CD8-positive, alpha-beta memory T cell (primary cell): ENCODE results near the gene NAPB. TPM values are rescaled to one million over a fixed set of nuclear protein-coding genes. Genes with fewer than 3 reads are reported as not detected.

Experiments used
- CTCF ChIA-PET: fragments of 350-600 bp; sonication (Branson Sonifier 250); formaldehyde crosslinking; loops from one replicate; lab custom pipeline; 2021; ENCODE audit warnings: antibody characterized with exemption; lab: Charles Lee
- POLR2A ChIA-PET: fragments of 350-600 bp; sonication (Branson Sonifier 250); formaldehyde crosslinking; loops from one replicate; lab custom pipeline; 2021; ENCODE audit warnings: antibody characterized with exemption; lab: Charles Lee
- DNase-seq, 5 donors: peaks; one replicate each; pipeline versions ENCODE4 v3.0.0 to v3.0.0-alpha.2; 2020 to 2022; ENCODE audit warnings: mixed read lengths in 1 of 5
- H3K27ac ChIP-seq: one replicate; pipeline ENCODE4 v1.7.0; 2013; ENCODE audit warnings: low read depth, mild to moderate bottlenecking, low read length, moderate library complexity
- H3K27me3 ChIP-seq: 2 replicates; pipeline ENCODE4 v1.7.0; 2013; ENCODE audit warnings: low read length, mild to moderate bottlenecking; ENCODE audit not compliant: insufficient read depth, poor library complexity, severe bottlenecking
- H3K36me3 ChIP-seq: 2 replicates; pipeline ENCODE4 v1.7.0; 2013; ENCODE audit warnings: mild to moderate bottlenecking, low read length, moderate library complexity; ENCODE audit not compliant: insufficient read depth
- H3K4me1 ChIP-seq: 2 replicates; pipeline ENCODE4 v1.7.0; 2013; ENCODE audit warnings: mild to moderate bottlenecking, low read length, moderate library complexity; ENCODE audit not compliant: insufficient read depth
- H3K4me3 ChIP-seq: 2 replicates; pipeline ENCODE4 v1.7.0; 2013; ENCODE audit warnings: mild to moderate bottlenecking, low read length
- H3K9me3 ChIP-seq: 2 replicates; pipeline ENCODE4 v1.7.0; 2013; ENCODE audit warnings: mild to moderate bottlenecking, low read length
- H3K27ac Mint-ChIP-seq, 8 donors: one replicate each; pipeline ENCODE4 v1.8.0; 2020 to 2021; ENCODE audit warnings: mixed read lengths in 8 of 8, mild to moderate bottlenecking in 6 of 8, inconsistent platforms in 3 of 8, moderate library complexity in 3 of 8
- H3K27me3 Mint-ChIP-seq, 2 donors: one replicate each; pipeline ENCODE4 v1.8.0; 2020 to 2021; ENCODE audit warnings: mixed read lengths in 2 of 2, mild to moderate bottlenecking in 1 of 2, moderate library complexity in 1 of 2
- H3K36me3 Mint-ChIP-seq, 3 donors: one replicate each; pipeline ENCODE4 v1.8.0; 2020 to 2021; ENCODE audit warnings: mixed read lengths in 3 of 3, inconsistent platforms in 1 of 3, mild to moderate bottlenecking in 1 of 3
- H3K4me1 Mint-ChIP-seq, 3 donors: one replicate each; pipeline ENCODE4 v1.8.0; 2020 to 2021; ENCODE audit warnings: mixed read lengths in 3 of 3, inconsistent platforms in 1 of 3, mild to moderate bottlenecking in 1 of 3
- H3K4me3 Mint-ChIP-seq, 7 donors: one replicate each; pipeline ENCODE4 v1.8.0; 2020 to 2021; ENCODE audit warnings: mixed read lengths in 7 of 7, mild to moderate bottlenecking in 6 of 7, moderate library complexity in 4 of 7, inconsistent platforms in 2 of 7
- H3K9me3 Mint-ChIP-seq, 5 donors: one replicate each; pipeline ENCODE4 v1.8.0; 2020 to 2022; ENCODE audit warnings: mixed read lengths in 5 of 5, mild to moderate bottlenecking in 3 of 5, moderate library complexity in 2 of 5, inconsistent platforms in 1 of 5
- polyA plus RNA-seq: library from polyadenylated mRNA; unstranded; fragments of 300-500 nt; fragmentation: Illumina TruSeq; gene quantifications from one replicate; pipeline ENCODE4 v1.2.3, GENCODE V29; 2021
- total RNA-seq, 2 experiments: library from RNA; stranded (reverse); gene quantifications; one replicate each; pipeline ENCODE4 v1.2.3, GENCODE V29; 2021

Gene NAPB
- total and polyA plus RNA-seq, 3 experiments from 2014 or later: 5.2 to 7.6 (median 7.4) TPM

GRCh38 chr20:23358563-23358906, 62.8 kb downstream of the NAPB start:
- peaks cover 22% of the 10 kb centered on the region for H3K4me1 ChIP-seq
- H3K36me3 ChIP-seq: peaks cover 15% of the 10 kb centered on the region
- ChIA-PET POLR2A (interaction anchor here (1.0 to 3.3 kb wide), 3 partner anchors 8 to 1700 kb away, joined by 3 to 30 read pairs (median 30); partner anchors contain the start of genes ACSS1, NAPB and NXT1), CTCF (interaction anchor here (0.9 to 2.8 kb wide), 5 partner anchors 9 to 248 kb away, joined by 3 to 40 read pairs (median 4); partner anchors contain the start of genes NAPB and NXT1)
- H3K9me3 Mint-ChIP-seq: peaks cover 0 to 3% (median 0%) of the 10 kb centered on the region in 5 donors
- H3K4me3 Mint-ChIP-seq: peak overlapping the region; percentile 69 to 100 (median 96)
- peaks cover 0 to 31% (median 0%) of the 10 kb centered on the region in 3 donors for H3K36me3 Mint-ChIP-seq
- no peaks in the 10 kb centered on the region for H3K27me3 ChIP-seq
- no peaks in the 10 kb centered on the region for H3K9me3 ChIP-seq
- peaks cover 30 to 44% (median 37%) of the 10 kb centered on the region in 3 donors for H3K4me1 Mint-ChIP-seq
- H3K27me3 Mint-ChIP-seq: peaks cover 0 to 6% of the 10 kb centered on the region in 2 donors
- peak overlapping the region; percentile 92 to 100 (median 99) for H3K27ac Mint-ChIP-seq
- H3K4me3 ChIP-seq: peak overlapping the region; percentile 6
- H3K27ac ChIP-seq: peak overlapping the region; percentile 33
- no peak for DNase-seq

GRCh38 chr20:23357767-23358562, 63.3 kb downstream of the NAPB start:
- POLR2A ChIA-PET: interaction anchor here (0.6 to 3.3 kb wide), 5 partner anchors 8 to 1700 kb away, joined by 3 to 30 read pairs (median 8); partner anchors contain the start of genes ACSS1, NAPB and NXT1
- peak; percentile 99 to 100 (median 99) for DNase-seq
- H3K9me3 Mint-ChIP-seq: peaks cover 0 to 3% (median 0%) of the 10 kb centered on the region in 5 donors
- H3K4me1 Mint-ChIP-seq: peaks cover 26 to 39% (median 32%) of the 10 kb centered on the region in 3 donors
- Histone ChIP-seq H3K9me3 (no peaks in the 10 kb centered on the region), H3K36me3 (peaks cover 15% of the 10 kb centered on the region), H3K4me1 (peaks cover 17% of the 10 kb centered on the region), H3K4me3 (peak overlapping the region; percentile 81), H3K27me3 (no peaks in the 10 kb centered on the region), H3K27ac (peak overlapping the region; percentile 91)
- peak overlapping the region; percentile 97 to 100 (median 99) for H3K27ac Mint-ChIP-seq
- H3K36me3 Mint-ChIP-seq: peaks cover 0 to 31% (median 0%) of the 10 kb centered on the region in 3 donors
- peaks cover 0 to 6% of the 10 kb centered on the region in 2 donors for H3K27me3 Mint-ChIP-seq
- H3K4me3 Mint-ChIP-seq: peak overlapping the region; percentile 92 to 100 (median 96)
- CTCF ChIA-PET: interaction anchor here (0.9 to 2.8 kb wide), 6 partner anchors 8 to 249 kb away, joined by 3 to 40 read pairs (median 4); partner anchors contain the start of genes NAPB and NXT1

DNA sequence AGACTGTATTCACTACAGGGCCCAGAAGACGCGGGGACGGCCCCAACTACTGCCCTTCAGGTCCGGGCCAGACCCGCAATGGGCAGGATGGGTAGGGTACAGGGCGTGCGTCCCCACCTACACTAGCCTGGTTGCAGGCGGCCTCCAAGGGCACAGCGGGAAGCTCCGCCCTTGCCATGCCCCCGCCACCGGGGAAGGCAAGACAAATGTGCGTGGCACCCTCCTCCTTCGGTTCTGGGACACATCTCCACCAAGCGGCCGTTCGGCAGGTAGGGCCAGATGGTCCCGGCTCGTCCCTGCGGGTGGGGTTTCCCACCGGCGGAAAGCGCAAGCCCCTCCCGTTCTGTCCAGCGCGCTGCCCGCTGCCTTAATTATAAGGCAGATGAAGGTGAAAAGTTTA, 65.1 kb downstream of the NAPB start:
- Mint-ChIP-seq H3K36me3 (peaks cover 0 to 28% (median 0%) of the 10 kb centered on the region in 3 donors), H3K9me3 (peaks cover 0 to 3% (median 0%) of the 10 kb centered on the region in 5 donors), H3K27ac (peak overlapping the region in 5 of 8 donors; percentile 14 to 100 (median 66)), H3K27me3 (peaks cover 0 to 4% of the 10 kb centered on the region in 2 donors), H3K4me3 (peak overlapping the region in 2 of 7 donors; percentile 40 to 100), H3K4me1 (peaks cover 32 to 50% (median 41%) of the 10 kb centered on the region in 3 donors)
- Histone ChIP-seq H3K4me3 (no peak overlapping the region), H3K36me3 (peaks cover 15% of the 10 kb centered on the region), H3K27ac (no peak overlapping the region), H3K27me3 (no peaks in the 10 kb centered on the region), H3K4me1 (peaks cover 23% of the 10 kb centered on the region), H3K9me3 (no peaks in the 10 kb centered on the region)
- ChIA-PET CTCF (no interaction called here), POLR2A (no interaction called here)
- DNase-seq: peak in 1 of 5 donors; percentile 53

DNA sequence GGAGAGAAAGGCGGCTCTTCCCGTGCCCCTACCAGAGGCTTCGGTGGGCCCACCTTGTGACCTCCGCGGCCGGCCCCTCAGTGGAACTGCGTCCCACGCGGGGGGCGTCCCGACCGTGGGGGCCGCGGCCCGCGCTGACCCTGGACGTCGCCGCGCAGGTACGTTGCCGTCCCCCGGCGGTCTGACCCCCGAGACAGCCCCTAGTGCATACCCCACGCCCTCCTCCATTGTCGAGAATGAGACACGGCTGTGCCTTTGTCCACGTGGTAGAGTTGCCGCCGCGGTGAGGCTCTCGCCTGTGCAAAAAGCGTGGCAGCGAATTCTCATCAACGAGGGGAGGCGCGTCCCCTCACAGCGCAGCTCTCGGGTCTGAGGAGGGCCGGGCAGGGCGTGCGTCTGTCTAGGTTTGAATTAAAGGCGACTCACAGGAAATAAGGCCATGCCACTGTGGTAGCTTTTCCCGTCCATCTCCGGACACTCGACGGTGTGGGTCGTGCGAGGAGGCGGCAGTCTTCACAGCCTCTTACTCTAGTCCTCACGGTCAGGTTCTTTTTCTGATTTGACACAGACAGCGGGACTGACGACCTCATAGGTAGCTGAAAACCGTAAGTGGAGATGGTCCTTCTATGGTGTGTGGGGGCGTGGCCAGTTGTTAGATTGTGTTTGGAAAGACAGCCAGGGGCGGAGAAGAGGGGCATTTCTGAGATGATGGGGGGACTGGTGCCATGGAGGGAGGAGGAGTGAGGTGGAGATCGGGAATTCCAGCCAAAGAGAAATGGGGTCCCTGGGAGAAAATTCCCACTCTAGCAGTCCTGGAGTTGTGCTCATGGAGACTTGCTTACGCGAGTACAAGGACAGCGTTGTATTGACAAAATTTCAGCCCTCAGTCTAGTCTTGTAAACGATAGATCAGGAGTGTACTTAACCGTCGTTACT, 70.1 kb downstream of the NAPB start:
- peaks cover 0 to 36% (median 0%) of the 10 kb centered on the region in 3 donors for H3K36me3 Mint-ChIP-seq
- peak overlapping the region; percentile 94 to 99 (median 98) for H3K4me3 Mint-ChIP-seq
- H3K9me3 Mint-ChIP-seq: no peaks in the 10 kb centered on the region

DNA sequence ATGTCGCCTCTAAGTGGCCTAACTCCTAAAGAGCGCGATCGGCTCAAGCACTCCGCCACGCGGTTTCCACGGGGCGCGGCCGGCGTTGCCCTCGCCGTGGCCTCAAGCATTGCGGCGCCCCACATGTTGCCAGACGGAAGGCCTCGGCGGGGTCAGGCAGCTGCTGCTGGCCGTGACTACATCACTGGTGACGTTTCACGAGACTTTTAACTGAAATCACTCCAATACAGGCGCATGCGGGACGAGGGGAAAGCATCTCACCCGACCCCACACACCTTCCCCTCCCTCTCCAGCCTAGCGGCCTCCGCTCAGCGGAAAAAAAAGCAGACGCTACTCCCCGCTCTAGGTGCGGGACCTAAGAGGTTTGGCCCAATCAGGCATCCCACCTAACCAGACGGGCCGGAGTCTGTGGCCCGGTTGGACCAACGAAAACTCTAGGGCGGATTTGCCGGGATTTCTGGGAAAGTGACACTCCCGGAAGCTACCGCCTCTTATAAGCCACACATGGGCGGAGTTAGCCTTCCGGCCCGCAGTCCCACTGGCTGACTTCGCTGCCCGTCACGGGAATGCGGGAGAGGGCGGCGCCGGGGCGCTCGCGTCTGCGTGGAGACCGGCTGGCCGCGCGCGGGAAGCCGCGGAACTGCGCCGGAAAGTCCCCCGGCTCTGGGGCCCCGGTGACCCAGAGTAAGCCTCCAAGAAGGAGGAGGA, 70.9 kb downstream of the NAPB start, which contains the start of gene NXT1:
TSS of gene NXT1 (plus strand) at position 596 of the 708 bp plus-strand sequence. CDS start 3,251 bp downstream, outside the sequence.
- CTCF ChIA-PET: interaction anchor here (0.8 to 2.9 kb wide), 16 partner anchors 9 to 256 kb away, joined by 3 to 42 read pairs (median 6); partner anchors contain the start of genes CSTL1, GZF1 and NAPB
- no peaks in the 10 kb centered on the region for H3K9me3 ChIP-seq
- Mint-ChIP-seq H3K9me3 (no peaks in the 10 kb centered on the region), H3K4me1 (peaks cover 22 to 24% (median 23%) of the 10 kb centered on the region in 3 donors), H3K4me3 (peak within 1 kb of the TSS; percentile 94 to 99 (median 98)), H3K27ac (peak within 1 kb of the TSS; percentile 99 to 100 (median 100)), H3K36me3 (peaks cover 0 to 30% (median 0%) of the 10 kb centered on the region in 3 donors), H3K27me3 (peaks cover 0 to 7% of the 10 kb centered on the region in 2 donors)
- no peaks in the 10 kb centered on the region for H3K27me3 ChIP-seq
- POLR2A ChIA-PET: interaction anchor here (0.7 to 2.6 kb wide), 6 partner anchors 9 to 72 kb away, joined by 3 to 32 read pairs (median 15); partner anchors contain the start of genes GZF1 and NAPB
- peak; percentile 90 to 97 (median 96) for DNase-seq
- H3K27ac ChIP-seq: peak within 1 kb of the TSS; percentile 100
- peak within 1 kb of the TSS; percentile 98 for H3K4me3 ChIP-seq
- peaks cover 21% of the 10 kb centered on the region for H3K4me1 ChIP-seq
- H3K36me3 ChIP-seq: peaks cover 12% of the 10 kb centered on the region

More for the DNA sequence above, 70.1 kb downstream of the NAPB start:
- Mint-ChIP-seq H3K27ac (peak overlapping the region; percentile 99 to 100 (median 100)), H3K27me3 (peaks cover 0 to 7% of the 10 kb centered on the region in 2 donors), H3K4me1 (peaks cover 22 to 24% (median 23%) of the 10 kb centered on the region in 3 donors)
- CTCF ChIA-PET: interaction anchor here (1.4 to 2.9 kb wide), 4 partner anchors 8 to 70 kb away, joined by 7 to 42 read pairs (median 26); partner anchors contain the start of genes GZF1 and NAPB
- Histone ChIP-seq H3K27ac (peak overlapping the region; percentile 100), H3K4me3 (peak overlapping the region; percentile 98), H3K36me3 (peaks cover 15% of the 10 kb centered on the region), H3K9me3 (no peaks in the 10 kb centered on the region), H3K27me3 (no peaks in the 10 kb centered on the region), H3K4me1 (peaks cover 21% of the 10 kb centered on the region)
- peak; percentile 50 to 79 (median 62) for DNase-seq
- POLR2A ChIA-PET: interaction anchor here (1.8 to 2.6 kb wide), 3 partner anchors 8 to 69 kb away, joined by 23 to 32 read pairs (median 30); partner anchors contain the start of genes GZF1 and NAPB

DNA sequence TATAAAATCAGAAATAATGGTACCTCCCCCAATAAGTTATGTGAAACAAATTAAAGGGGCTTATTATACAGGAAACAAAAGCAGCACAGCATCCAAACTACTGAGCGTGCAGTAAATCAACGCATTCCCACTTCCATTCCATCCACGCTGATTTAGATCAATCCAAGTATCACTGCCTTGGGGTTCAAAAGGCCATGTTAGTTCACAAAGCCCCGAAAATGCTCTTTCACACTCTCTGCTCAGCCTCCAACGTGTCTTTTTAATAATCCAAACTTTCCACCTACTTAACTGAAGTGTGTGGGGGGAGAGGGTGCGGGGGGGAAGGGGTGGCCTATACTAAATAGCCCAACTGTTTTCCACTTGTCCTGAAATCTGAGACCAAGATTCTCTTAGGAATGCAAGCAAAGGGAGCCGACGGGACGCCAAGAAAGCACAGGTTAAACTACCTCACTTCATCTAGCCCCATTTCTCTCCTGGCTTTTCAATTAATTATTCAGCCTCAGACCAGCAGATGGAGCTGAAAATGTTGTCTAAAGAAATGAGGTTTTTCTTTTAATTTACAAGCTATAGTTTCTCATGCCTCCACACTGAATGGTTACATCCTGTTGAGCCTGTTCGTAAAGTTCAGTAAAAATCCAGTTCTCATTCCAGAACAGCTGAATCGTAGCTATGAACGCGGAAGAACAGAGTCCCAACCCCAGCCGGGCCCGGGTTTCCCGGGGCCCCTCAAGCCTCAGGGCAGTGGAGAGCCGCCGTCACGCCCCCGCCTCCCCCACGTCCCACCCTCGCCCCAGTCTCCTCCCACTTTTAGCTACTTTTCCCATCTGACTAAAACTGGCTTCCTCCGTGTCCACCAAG, 71.7 kb downstream of the NAPB start:
- H3K4me3 ChIP-seq: peak overlapping the region; percentile 98
- Mint-ChIP-seq H3K27ac (peak overlapping the region; percentile 99 to 100 (median 100)), H3K27me3 (peaks cover 0 to 7% of the 10 kb centered on the region in 2 donors), H3K4me1 (peaks cover 22 to 24% (median 23%) of the 10 kb centered on the region in 3 donors), H3K36me3 (peaks cover 0 to 23% (median 0%) of the 10 kb centered on the region in 3 donors), H3K4me3 (peak overlapping the region; percentile 94 to 99 (median 98)), H3K9me3 (no peaks in the 10 kb centered on the region)
- ChIA-PET POLR2A (interaction anchor here (0.7 to 2.6 kb wide), 6 partner anchors 9 to 73 kb away, joined by 3 to 32 read pairs (median 15); partner anchors contain the start of genes GZF1 and NAPB), CTCF (interaction anchor here (0.8 to 2.9 kb wide), 17 partner anchors 9 to 257 kb away, joined by 3 to 42 read pairs (median 5); partner anchors contain the start of genes CSTL1, GZF1 and NAPB)
- peak overlapping the region; percentile 100 for H3K27ac ChIP-seq
- peaks cover 21% of the 10 kb centered on the region for H3K4me1 ChIP-seq
- H3K9me3 ChIP-seq: no peaks in the 10 kb centered on the region
- H3K36me3 ChIP-seq: peaks cover 8% of the 10 kb centered on the region
- peak in 4 of 5 donors; percentile 71 to 87 (median 80) for DNase-seq
- H3K27me3 ChIP-seq: no peaks in the 10 kb centered on the region
